GM21423 (cell line): ENCODE results near the gene DCLRE1B.

Experiments
- ATAC-seq: cut with Tn5 transposase; IDR thresholded peaks from one replicate; pipeline ENCODE4 v1.9.1; 2021; ENCODE audit warnings: mild to moderate bottlenecking, moderate library complexity; ENCODE audit not compliant: unreplicated experiment

DCLRE1B gene

DNA sequence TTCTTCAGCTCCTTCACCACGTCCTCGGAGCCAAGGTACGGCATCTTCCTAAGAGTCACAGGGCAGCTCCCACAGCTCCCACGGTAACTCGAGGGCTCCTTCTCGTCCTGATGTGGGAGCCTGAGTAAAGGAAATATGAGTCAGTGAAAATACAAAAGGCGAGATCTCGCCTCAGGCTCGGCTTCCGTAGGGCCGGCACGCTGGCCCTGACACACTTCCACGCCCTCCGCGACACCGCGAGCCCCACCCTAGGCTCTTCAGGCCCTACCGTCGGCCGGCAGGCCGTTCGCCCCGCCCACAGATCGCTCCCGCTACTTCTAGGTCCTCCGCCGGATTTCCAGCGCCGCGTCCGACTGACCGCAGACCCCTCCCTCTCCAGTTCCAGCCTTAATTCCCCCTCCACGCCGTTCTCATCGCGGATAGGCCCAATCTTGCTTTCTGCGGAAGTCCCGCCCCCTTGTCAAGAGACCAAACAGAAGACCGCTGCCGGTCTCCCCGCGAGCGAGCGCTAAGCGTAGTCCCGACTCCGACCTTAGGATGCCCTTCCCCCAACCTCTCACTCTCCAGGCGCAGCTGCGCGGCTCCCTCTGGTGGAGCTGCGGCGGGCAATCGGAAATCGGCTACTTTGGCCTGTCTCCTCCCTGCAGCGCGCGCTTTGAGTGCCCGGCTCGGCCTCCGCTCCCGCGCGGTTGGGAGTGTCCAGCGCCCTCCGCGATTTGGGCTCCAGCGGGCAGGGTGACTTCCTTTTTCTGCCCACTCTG is at the start of gene DCLRE1B, which contains the start of gene AP4B1:
DCLRE1B (plus strand) TSS at position 653 of the 761 bp plus-strand sequence. CDS start 261 bp downstream, outside the sequence.
AP4B1 (minus strand) TSS at position 126 of the 761 bp plus-strand sequence; CDS start at position 44, 82 bp downstream.
- peak; percentile 90 for ATAC-seq

DNA sequence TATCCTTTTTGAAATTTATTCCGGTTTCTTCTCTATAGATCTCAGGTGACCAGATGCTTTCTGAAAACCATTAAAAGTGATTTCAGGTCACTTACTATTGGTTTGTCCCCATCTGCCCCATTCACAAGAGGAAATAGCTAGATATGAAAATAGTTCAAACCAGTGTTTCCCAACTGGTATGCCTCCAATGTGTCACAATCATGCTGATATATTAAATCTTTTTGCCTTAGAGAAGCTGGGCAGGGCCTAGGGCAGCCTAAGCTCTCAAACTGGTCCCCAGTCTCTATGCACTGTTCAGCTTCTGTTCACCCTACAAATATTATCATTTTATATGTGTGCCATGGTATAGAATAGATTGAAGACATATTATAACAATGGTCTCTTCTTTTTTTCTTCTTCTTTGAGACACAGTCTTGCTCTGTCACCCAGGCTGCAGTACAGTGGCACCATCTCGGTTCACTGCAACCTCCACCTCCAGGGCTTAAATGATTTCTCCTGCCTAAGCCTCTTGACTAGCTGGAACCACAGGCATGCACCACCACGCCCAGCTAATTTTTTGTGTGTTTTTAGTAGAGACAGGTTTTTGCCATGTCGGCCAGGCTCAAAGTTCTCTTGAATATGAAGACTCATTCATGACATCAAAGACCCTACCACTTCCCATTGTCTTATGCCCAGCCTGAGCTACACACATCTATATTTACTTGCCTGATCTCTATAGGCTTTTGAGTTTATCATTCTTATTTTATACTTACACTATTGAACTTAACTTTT is 49.3 kb upstream of the DCLRE1B start:
- no peak for ATAC-seq

GRCh38 chr1:113856401-113856790 is 48.7 kb upstream of the DCLRE1B start:
- ATAC-seq: no peak

GRCh38 chr1:113857776-113858175 is 47.4 kb upstream of the DCLRE1B start:
- no peak for ATAC-seq

DNA sequence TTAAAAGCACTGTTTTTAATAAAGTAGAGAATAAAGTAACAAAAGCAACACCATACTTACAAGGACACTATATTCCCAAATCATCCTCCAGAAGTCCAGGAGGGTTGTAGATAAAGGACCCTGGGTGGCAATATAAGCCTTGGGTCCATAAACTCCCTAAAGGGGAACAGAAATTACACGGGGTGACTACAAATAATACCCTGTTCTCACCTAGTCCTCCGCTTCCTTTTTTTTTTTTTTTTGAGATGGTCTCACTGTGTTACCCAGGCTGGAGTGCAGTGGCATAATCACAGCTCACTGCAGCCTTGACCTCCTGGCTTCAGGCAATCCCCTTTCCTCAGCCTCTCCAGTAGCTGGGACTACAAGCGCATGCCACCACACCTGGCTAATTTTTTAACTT is 46.7 kb upstream of the DCLRE1B start:
- peak; percentile 42 for ATAC-seq

DNA sequence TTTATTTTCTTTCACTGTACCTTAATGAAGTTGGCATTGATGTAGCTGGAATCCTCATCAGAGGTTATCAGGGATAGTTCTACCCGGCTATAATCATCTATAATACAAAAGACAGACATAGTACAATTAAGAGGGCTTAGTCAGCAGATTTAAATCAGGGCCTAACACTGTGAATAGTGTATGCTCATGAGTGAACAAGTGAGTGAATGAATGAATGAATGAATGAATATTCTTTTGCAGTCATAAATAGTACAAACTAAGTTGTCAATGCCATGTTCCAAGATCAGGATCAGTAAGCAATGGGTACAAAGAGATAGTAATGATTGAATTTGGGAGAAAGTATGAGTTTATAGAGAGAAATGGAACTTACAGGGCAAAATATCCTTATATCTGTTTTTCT is 46.1 kb upstream of the DCLRE1B start:
- ATAC-seq: no peak

GRCh38 chr1:113859478-113860175 is 45.5 kb upstream of the DCLRE1B start:
- peak; percentile 80 for ATAC-seq

DNA sequence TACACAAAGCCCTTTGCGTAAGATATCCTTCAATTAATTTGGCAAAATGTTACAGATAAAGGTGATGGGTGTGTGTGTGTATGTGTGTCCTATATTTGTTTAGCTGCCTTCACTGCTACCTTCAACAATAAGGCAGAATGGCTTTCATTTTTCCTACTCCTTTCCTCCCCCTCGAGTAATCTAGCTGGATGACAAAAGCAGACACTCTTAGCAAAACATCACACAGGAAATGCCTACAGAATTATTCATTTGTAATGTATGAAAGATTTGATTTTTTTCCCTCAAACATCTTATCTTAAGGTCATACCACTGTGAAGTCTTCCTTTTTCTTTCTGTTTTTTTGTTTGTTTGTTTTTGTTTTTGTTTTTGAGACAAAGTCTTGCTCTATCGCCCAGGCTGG is 44.2 kb upstream of the DCLRE1B start:
- ATAC-seq: no peak

DNA sequence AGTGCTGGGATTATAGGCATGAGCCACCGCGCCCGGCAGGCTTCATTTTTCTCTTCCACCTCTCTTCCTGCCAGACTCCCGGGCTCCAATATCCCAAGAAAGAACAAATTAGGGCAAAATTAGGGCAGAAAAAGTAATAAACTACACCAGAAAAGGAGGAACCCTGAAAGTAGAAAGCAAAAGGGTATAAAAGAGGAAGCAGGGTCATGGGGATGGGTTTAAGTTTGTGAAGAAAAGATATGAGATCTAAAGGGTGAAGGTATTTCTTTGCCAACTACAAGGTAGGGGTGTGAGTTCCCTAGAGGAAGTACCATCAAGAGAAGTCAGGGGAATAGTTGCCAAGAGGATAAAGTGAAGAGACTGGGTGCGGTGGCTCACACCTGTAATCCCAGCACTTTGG is 43.5 kb upstream of the DCLRE1B start:
- no peak for ATAC-seq

DNA sequence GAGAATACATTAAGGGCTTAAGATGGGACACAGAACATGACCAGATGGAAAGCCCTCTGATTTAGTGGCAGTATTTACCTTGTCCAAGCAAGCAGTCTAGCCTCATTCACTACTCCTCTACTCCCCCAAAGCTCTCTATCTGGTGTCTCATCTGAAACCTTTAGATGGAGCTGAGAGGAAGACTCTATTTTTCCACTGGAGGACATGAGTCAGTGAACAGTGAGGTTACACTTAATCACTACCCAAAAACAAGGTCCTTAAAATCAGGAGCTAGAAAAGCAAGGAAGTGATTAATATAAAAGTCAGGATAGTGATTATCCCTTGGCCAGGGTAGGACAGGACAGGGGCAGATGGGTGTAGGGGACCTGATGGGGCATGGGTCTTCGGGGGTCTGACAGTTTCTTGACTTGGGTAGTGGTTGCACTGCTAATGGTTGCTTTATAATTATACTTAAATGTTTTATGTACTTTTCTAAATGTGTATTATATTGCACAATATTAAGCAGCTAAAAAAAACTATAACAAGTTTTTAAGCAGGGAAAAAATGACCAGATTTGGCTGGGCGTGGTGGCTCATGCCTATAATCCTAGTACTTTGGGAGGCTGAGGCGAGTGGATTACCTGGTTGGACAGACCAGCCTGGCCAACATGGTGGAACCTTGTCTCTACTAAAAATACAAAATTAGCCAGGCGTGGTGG is 36.6 kb upstream of the DCLRE1B start:
- no peak for ATAC-seq

DNA sequence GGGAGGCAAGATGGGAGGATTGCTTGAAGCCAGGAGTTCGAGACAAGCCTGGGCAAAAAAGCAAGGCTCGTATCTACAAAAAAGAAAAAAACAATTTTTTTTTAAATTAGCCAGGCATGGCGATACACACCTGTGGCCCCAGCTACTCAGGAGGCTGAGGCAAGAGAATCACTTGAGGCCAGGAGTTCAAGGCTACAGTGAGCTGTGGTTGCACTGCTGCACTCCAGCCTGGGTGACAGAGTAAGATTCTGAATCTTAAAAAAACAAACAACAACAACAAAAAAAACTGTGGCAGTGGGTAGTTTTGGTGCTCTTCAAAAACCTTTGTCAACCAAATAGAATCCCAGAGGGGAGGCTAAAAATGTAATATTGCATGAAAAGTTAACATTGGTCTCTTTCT is 34.3 kb upstream of the DCLRE1B start:
- ATAC-seq: no peak

DNA sequence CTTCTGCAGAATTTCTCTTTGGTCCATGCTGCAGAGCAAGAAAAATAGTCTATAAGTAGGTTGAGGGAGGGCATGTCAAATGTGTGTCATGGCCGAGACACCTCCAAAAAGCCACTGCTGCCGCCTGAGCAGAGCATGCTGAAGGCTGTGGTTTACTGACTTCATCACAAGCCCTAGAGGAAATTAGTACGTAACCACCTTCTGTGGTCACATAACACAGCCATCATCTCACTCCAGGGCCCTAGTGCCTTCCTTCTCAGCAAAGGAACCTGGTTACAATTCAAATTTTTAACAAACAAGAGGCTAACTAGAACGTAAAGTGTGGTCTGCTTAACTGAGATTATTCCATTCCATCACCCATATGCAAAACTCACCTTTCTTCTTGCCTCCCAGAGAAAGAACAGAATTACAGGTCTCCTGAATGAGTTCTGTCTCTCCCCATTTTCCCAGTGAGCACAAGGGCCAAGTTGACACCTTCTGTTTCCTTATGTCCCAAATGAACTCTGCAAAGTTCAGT is 33.5 kb upstream of the DCLRE1B start, which contains the start of gene PTPN22:
PTPN22 (minus strand) TSS at position 116 of the 517 bp plus-strand sequence.
- ATAC-seq: peak; percentile 89

- no peak for ATAC-seq
These were observed 32.7 kb upstream of the DCLRE1B start for GRCh38 chr1:113872219-113872935.

DNA sequence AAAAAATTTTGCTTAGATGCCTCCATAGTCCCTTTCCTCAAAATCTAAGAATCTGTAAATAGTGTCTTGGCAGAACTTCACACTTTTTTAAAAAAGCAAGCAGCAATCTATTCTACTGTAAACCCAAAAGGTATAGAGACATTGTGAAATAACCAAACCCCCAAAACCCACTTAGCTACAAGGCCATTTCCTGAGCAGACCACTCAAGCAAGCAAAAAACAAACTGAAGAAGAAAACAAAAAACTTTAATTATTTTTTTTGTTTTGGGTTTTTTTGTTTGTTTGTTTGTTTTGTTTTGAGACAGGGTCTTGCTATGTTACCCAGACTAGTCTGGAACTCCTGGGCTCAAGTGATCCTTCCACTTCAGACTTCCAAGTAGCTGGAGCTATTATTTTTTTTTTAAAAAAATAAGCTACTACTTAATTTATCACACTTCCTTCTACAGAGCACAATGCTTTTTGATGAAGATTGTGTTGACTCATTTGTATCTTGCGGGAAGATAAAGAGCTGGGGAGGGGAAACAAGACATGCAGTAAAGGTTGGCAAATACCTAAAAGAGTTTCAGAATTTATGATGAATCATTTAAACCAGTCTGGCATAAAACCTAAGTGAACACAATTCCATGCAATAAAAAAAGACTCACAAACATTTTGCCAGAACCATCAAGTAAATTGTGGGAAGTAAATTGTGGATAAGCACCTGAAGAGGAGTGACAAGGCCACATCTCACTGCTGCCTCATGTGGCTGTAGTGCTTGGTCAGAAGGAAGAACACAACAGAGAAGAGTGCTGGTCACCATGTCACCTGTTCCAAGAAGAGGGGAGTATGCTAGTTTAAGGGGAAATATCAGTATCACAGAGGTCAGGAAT is 30.9 kb upstream of the DCLRE1B start:
- ATAC-seq: no peak

DNA sequence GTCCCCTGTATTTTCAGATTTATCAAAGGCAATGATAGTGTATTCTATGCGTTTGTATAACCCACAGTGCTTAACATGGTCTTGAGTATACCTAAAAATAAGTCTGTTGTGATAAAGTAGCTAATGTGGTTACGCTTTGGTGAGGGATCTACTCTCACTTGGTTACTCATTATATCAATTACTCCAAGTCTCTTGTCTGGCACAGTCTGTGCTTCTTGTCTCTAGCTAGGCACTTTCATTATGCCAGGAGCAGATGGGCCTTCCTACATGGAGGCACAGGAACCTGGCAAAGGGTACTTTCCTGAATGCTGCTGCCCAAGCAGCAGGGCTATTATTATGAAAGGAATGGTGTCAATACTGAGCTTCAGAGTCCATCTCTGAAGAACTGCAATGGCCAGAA is 29.4 kb upstream of the DCLRE1B start:
- ATAC-seq: peak; percentile 43

GRCh38 chr1:113876176-113876575 is 28.9 kb upstream of the DCLRE1B start:
- ATAC-seq: no peak

GRCh38 chr1:113879739-113880038 is 25.4 kb upstream of the DCLRE1B start:
- ATAC-seq: no peak

GRCh38 chr1:113881661-113882060 is 23.5 kb upstream of the DCLRE1B start:
- ATAC-seq: no peak
